ENCODE measurements around the gene TLK2.

TLK2 gene

GRCh38 chr17:62653826-62654761 lies 175.5 kb downstream of the TLK2 start:
- no peaks in the 10 kb centered on the region for H3K36me3 ChIP-seq (ENCODE audit: control insufficient read depth, insufficient read depth, low read length)
- H3K27me3 ChIP-seq (ENCODE audit: control insufficient read depth, insufficient read depth, low read length) = no peaks in the 10 kb centered on the region
- WGBS (ENCODE audit: insufficient coverage, insufficient read length) = no CpG with 5 or more reads among the region's 19 CpGs
- no peaks in the 10 kb centered on the region for H3K9me3 ChIP-seq (ENCODE audit: control insufficient read depth, insufficient read depth, low read length)
- H3K27ac ChIP-seq (ENCODE audit: low read length) = no peak overlapping the region
- peaks cover 5% of the 10 kb centered on the region; the same call in 1 of the 2 replicates for H3K4me1 ChIP-seq (ENCODE audit: control insufficient read depth, insufficient read depth, low read length)
- DNase-seq (ENCODE audit: low read depth, low spot score) = no peak
- H3K4me3 ChIP-seq (ENCODE audit: low read length) = no peak overlapping the region

DNA sequence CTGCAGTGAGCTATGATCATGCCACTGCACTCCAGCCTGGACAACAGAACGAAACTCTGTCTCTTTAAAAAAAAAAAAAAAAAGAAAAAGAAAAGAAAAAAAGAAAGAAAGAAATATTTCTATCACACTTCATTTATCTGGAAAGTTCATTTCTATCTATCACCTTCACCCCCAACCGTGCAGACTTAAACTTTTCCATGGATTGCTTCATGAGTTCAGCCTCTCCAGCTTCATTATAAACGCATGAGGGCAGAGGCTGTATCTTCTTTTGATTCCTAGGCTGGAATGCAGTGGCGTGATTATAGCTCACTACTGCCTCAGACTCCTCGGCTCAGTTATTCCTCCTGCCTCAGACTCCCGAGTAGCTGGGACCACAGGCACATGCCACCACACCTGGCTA lies 177.0 kb downstream of the TLK2 start:
- Histone ChIP-seq H3K27me3 (ENCODE audit: control insufficient read depth, insufficient read depth, low read length) (no peaks in the 10 kb centered on the region), H3K4me3 (ENCODE audit: low read length) (no peak overlapping the region), H3K9me3 (ENCODE audit: control insufficient read depth, insufficient read depth, low read length) (no peaks in the 10 kb centered on the region), H3K36me3 (ENCODE audit: control insufficient read depth, insufficient read depth, low read length) (no peaks in the 10 kb centered on the region), H3K27ac (ENCODE audit: low read length) (no peak overlapping the region), H3K4me1 (ENCODE audit: control insufficient read depth, insufficient read depth, low read length) (peaks cover 5% of the 10 kb centered on the region; the same call in 1 of the 2 replicates)
- WGBS (ENCODE audit: insufficient coverage, insufficient read length) = no CpG with 5 or more reads among the region's 6 CpGs
- no peak for DNase-seq (ENCODE audit: low read depth, low spot score)

- H3K27me3 ChIP-seq (ENCODE audit: control insufficient read depth, insufficient read depth, low read length) = no peaks in the 10 kb centered on the region
- DNase-seq (ENCODE audit: low read depth, low spot score) = no peak
- no peak overlapping the region for H3K27ac ChIP-seq (ENCODE audit: low read length)
- H3K4me1 ChIP-seq (ENCODE audit: control insufficient read depth, insufficient read depth, low read length) = peaks cover 5% of the 10 kb centered on the region; the same call in 1 of the 2 replicates
- H3K36me3 ChIP-seq (ENCODE audit: control insufficient read depth, insufficient read depth, low read length) = no peaks in the 10 kb centered on the region
- no peak overlapping the region for H3K4me3 ChIP-seq (ENCODE audit: low read length)
- H3K9me3 ChIP-seq (ENCODE audit: control insufficient read depth, insufficient read depth, low read length) = no peaks in the 10 kb centered on the region
- WGBS (ENCODE audit: insufficient coverage, insufficient read length) = no CpG with 5 or more reads among the region's 1 CpG
These were observed 177.8 kb downstream of the TLK2 start for GRCh38 chr17:62656446-62656845.

DNA sequence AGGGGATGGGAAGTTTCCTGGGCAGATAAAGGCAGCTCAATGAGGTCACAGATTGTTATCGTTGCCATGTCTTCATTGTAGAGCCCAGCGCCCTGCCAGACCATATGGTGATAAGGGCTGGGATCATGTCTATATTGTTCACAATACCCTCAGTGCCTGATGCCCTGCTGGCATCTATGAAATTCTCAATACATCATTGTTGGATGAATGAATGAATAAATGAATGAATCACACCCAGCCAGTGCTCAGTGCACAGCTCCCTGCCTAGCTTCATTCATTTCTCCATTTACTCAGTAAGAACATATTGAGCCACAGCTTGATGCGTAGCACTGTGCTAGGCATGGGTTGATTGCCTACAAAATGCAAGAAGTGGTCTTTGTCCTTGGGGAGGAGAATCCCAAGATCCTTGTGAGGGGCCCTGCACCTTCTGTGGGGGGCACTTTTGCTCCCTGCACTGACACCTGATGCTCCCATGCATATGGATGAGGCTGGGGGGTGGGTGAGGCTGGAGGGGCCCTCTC lies 178.6 kb downstream of the TLK2 start:
- H3K36me3 ChIP-seq (ENCODE audit: control insufficient read depth, insufficient read depth, low read length) = no peaks in the 10 kb centered on the region
- no CpG with 5 or more reads among the region's 3 CpGs for WGBS (ENCODE audit: insufficient coverage, insufficient read length)
- no peaks in the 10 kb centered on the region for H3K9me3 ChIP-seq (ENCODE audit: control insufficient read depth, insufficient read depth, low read length)

GRCh38 chr17:62657690-62658089 lies 179.1 kb downstream of the TLK2 start:
- no peaks in the 10 kb centered on the region for H3K36me3 ChIP-seq (ENCODE audit: control insufficient read depth, insufficient read depth, low read length)
- H3K9me3 ChIP-seq (ENCODE audit: control insufficient read depth, insufficient read depth, low read length) = no peaks in the 10 kb centered on the region
- H3K4me1 ChIP-seq (ENCODE audit: control insufficient read depth, insufficient read depth, low read length) = peaks cover 5% of the 10 kb centered on the region; the same call in 1 of the 2 replicates
- H3K27ac ChIP-seq (ENCODE audit: low read length) = no peak overlapping the region
- no peak for DNase-seq (ENCODE audit: low read depth, low spot score)
- no CpG with 5 or more reads among the region's 9 CpGs for WGBS (ENCODE audit: insufficient coverage, insufficient read length)
- no peaks in the 10 kb centered on the region for H3K27me3 ChIP-seq (ENCODE audit: control insufficient read depth, insufficient read depth, low read length)
- no peak overlapping the region for H3K4me3 ChIP-seq (ENCODE audit: low read length)

More for the DNA sequence above, 178.6 kb downstream of the TLK2 start:
- Histone ChIP-seq H3K27ac (ENCODE audit: low read length) (no peak overlapping the region), H3K27me3 (ENCODE audit: control insufficient read depth, insufficient read depth, low read length) (no peaks in the 10 kb centered on the region), H3K4me1 (ENCODE audit: control insufficient read depth, insufficient read depth, low read length) (peaks cover 5% of the 10 kb centered on the region; the same call in 1 of the 2 replicates), H3K4me3 (ENCODE audit: low read length) (no peak overlapping the region)
- DNase-seq (ENCODE audit: low read depth, low spot score) = no peak

GRCh38 chr17:62658136-62658920 lies 179.7 kb downstream of the TLK2 start:
- no CpG with 5 or more reads among the region's 15 CpGs for WGBS (ENCODE audit: insufficient coverage, insufficient read length)
- no peaks in the 10 kb centered on the region for H3K36me3 ChIP-seq (ENCODE audit: control insufficient read depth, insufficient read depth, low read length)

GRCh38 chr17:62660629-62661118 lies 182.0 kb downstream of the TLK2 start:
- Histone ChIP-seq H3K4me3 (ENCODE audit: low read length) (no peak overlapping the region), H3K36me3 (ENCODE audit: control insufficient read depth, insufficient read depth, low read length) (no peaks in the 10 kb centered on the region), H3K9me3 (ENCODE audit: control insufficient read depth, insufficient read depth, low read length) (no peaks in the 10 kb centered on the region), H3K4me1 (ENCODE audit: control insufficient read depth, insufficient read depth, low read length) (no peaks in the 10 kb centered on the region), H3K27ac (ENCODE audit: low read length) (no peak overlapping the region), H3K27me3 (ENCODE audit: control insufficient read depth, insufficient read depth, low read length) (no peaks in the 10 kb centered on the region)
- no peak for DNase-seq (ENCODE audit: low read depth, low spot score)
- WGBS (ENCODE audit: insufficient coverage, insufficient read length) = no CpG with 5 or more reads among the region's 2 CpGs

More at GRCh38 chr17:62658136-62658920, 179.7 kb downstream of the TLK2 start:
- no peak overlapping the region for H3K4me3 ChIP-seq (ENCODE audit: low read length)
- H3K4me1 ChIP-seq (ENCODE audit: control insufficient read depth, insufficient read depth, low read length) = peaks cover 4% of the 10 kb centered on the region; the same call in 1 of the 2 replicates
- H3K9me3 ChIP-seq (ENCODE audit: control insufficient read depth, insufficient read depth, low read length) = no peaks in the 10 kb centered on the region
- H3K27ac ChIP-seq (ENCODE audit: low read length) = no peak overlapping the region
- no peak for DNase-seq (ENCODE audit: low read depth, low spot score)
- H3K27me3 ChIP-seq (ENCODE audit: control insufficient read depth, insufficient read depth, low read length) = no peaks in the 10 kb centered on the region

DNA sequence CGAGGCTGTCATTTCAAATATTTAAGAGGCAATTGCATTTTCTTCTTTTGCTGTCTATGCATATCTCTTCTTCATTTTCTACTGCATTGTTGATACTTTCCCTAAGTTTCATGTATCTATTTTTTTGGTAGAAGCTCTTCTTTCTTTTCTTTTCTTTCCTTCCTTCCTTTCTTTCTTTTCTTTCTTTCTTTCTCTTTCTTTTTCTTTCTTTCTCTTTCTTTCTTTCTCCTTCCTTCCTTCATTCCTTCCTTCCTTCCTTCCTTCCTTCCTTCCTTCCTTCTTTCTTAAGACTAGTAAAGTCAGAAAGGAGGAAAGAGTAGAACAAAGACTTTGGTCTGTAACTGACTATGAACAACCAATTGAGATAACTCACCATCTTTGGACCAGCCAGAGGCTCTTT lies 182.7 kb downstream of the TLK2 start:
- H3K27me3 ChIP-seq (ENCODE audit: control insufficient read depth, insufficient read depth, low read length) = no peaks in the 10 kb centered on the region
- DNase-seq (ENCODE audit: low read depth, low spot score) = no peak
- no peaks in the 10 kb centered on the region; the same call in 1 of the 2 replicates for H3K36me3 ChIP-seq (ENCODE audit: control insufficient read depth, insufficient read depth, low read length)
- H3K9me3 ChIP-seq (ENCODE audit: control insufficient read depth, insufficient read depth, low read length) = no peaks in the 10 kb centered on the region
- WGBS (ENCODE audit: insufficient coverage, insufficient read length) = no CpG with 5 or more reads among the region's 1 CpG
- H3K4me1 ChIP-seq (ENCODE audit: control insufficient read depth, insufficient read depth, low read length) = no peaks in the 10 kb centered on the region
- H3K4me3 ChIP-seq (ENCODE audit: low read length) = no peak overlapping the region
- H3K27ac ChIP-seq (ENCODE audit: low read length) = no peak overlapping the region

DNA sequence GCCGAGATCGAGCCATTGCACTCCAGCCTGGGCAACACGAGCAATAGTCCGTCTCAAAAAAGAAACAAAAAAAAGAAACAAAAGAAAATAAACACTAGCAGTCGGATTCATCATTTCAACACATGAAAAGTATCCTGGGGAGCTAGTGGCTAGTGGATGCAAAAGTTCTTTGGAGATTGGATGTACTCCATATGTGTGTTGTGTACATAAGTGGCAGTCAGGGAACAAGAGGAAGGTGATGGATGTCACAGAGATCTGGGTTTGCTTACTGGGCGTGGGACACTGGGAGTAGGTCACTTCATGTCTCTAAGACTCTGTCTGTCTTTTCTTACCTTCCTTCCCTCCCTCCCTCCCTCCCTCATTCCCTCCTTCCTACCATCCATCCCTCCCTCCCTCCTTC lies 184.2 kb downstream of the TLK2 start:
- DNase-seq (ENCODE audit: low read depth, low spot score) = no peak
- H3K4me1 ChIP-seq (ENCODE audit: control insufficient read depth, insufficient read depth, low read length) = no peaks in the 10 kb centered on the region
- H3K27ac ChIP-seq (ENCODE audit: low read length) = no peak overlapping the region
- no CpG with 5 or more reads among the region's 6 CpGs for whole genome bisulfite sequencing (ENCODE audit: insufficient coverage, insufficient read length)
- no peaks in the 10 kb centered on the region for H3K27me3 ChIP-seq (ENCODE audit: control insufficient read depth, insufficient read depth, low read length)
- no peaks in the 10 kb centered on the region; the same call in 1 of the 2 replicates for H3K36me3 ChIP-seq (ENCODE audit: control insufficient read depth, insufficient read depth, low read length)
- H3K4me3 ChIP-seq (ENCODE audit: low read length) = no peak overlapping the region
- no peaks in the 10 kb centered on the region for H3K9me3 ChIP-seq (ENCODE audit: control insufficient read depth, insufficient read depth, low read length)
